Measurements from ENCODE around the gene TBPL2.
A peak's percentile ranks its signal among the peaks of the same experiment; 100 is the strongest.
"Not testable (repeated sequence)": the region's sequence is repeated elsewhere in the genome, so short reads cannot be mapped to it uniquely, and the experiment has no call there.

Gene TBPL2

GRCh38 chr14:55438066-55438683 lies 2.2 kb downstream of the TBPL2 start:
- DNase-seq, result no peak

- no peak for DNase-seq
Observed at GRCh38 chr14:55436931-55437330, 3.5 kb downstream of the TBPL2 start.

DNA sequence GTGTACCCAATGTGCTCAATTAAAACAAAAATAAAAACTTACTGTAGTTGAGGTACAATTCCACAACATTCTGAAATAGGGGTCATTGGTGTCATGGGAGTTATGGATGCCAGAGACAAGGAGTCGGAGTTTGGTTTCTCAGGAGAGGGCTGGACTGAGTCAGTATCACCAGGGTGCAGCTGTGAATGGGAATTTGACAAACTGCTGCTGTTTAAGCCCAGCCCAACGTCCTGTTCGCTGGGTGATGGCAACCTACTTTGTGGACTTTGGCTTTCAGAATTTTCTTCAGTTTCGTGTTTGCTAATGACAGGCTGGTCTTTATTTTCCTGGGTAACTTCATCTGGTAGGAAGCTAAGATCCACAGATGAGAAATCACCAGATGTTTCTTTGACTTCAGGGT lies 3.9 kb downstream of the TBPL2 start:
- no peak for DNase-seq

- no peak for DNase-seq
Observed at GRCh38 chr14:55434805-55435174, 5.6 kb downstream of the TBPL2 start.

DNA sequence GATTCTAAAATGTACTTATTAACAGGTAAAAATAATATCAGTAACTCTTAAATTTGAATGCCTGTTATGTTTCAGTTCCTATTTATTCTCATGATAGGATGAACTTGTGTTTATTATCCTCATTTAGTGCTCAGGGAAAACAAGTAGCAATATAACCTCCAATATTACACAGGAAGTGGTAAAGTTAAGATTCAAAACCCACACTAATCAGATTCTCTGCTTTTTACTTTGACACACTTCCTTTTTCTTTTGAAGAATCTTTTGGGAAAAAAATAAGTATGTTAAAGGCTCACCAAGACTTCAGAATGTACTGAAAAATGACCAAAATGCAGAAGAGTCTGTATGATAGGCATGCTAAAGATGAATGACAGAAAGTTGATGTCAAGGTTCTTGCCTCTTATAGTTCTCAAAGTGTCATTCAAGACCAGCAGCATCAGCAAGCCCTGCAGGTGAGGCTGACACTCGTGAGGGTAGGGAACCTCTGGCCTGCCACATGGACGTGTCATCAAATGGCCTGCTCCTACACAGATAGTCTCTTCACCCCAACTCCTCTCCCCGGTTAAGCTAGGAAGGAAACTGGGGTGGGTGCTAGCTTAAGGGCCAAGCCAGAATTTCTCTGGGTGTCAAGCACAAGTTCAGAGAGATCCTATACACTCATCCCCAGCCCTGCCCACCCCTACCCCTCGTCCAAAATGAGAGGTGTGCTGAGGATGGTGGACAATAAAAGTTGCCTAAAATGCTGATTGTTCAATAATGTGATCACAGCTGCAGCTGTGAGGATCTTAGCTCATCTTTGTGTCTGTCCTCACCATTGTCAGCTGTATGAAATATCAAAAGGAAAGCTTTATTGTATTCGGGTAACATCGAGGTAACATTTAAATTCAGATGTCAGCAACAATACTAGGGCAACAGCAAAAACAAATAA lies 6.3 kb downstream of the TBPL2 start:
- no peak for DNase-seq

DNA sequence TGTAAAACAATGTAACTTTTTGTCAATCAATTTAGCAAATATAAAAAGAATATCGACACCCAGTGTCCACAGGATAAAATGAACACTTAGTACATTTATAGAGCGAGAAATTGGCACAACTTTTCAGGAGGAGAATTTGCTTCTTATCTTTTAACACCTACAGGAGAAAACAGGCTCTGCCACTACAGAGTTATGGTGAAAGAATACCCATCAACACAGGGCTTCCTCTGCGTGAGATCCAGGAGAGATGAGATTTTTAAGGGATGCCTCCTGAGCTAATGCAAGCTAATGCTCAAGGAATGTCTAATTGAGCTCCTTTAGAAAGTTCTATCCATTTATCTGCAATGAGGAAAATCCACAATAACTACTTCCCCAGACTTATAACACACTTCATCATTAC lies 7.8 kb downstream of the TBPL2 start:
- no peak for DNase-seq

DNA sequence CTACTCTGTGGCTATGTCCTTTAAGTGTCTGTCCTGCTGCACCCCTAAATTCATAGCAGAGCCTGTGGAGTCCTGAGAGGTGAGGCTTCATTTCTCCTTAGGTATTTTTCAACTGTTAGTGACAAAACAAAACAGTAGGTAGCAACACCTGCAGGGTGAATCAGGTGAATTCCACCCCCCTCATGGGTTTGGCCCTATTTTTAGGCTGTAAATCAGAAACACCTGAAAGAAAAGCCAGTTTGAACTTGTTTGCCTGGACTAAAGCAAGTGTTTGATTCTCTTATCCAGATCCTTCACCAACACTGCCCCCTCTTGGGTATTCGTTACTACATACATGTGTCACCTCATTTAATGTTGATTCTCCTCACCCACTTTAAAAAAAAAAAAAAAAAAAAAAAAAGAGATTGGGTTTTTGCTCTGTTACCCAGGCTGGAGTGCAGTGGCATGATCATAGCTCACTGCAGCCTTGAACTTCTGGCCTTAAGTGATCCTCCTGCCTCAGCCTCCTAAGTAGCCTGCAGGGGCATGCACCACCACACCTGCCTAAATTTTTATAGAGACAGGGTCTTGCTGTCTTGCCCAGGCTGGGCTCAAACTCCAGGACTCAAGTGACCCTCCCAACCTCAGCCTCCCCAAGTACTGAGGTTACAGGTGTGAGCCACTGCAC lies 10.3 kb downstream of the TBPL2 start:
- peak; percentile 17 for DNase-seq

DNA sequence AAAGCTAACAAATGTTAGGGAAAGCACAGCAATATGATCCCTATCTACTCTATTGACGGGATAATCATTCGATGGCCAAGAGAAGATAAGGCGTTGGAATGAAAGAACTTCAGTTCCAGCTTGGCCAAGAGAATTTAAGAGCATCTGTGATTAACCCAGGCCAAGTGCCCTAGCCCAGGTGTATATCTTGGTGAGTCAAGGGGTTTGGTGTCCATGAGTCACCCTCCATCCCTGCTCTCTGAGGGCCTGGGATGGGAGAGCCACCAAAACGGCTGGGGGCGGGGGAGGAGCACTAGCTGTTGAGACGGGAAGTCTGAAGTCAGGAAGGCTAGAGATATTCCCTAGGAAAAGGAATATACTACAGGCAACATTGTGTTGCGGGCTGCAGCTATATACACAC lies 13.0 kb downstream of the TBPL2 start:
- DNase-seq, result no peak

DNA sequence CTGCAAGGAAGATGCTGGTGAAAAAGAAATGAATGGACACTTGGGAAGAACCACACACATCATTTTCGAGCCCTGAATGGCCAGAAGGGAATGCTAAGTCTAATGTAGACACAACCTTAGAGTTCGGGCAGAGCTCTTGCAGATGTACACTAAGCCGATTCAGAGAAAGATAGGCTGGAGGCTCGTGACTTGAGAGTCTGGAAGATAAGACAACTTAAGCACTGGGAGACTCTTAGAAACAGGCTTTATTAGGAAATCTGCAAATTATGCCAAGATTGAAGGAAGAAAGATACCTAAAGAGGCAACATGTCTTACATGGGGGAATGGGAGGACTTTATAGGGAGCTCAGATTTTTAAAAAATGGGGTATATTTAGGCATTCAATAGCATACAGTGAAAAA lies 13.5 kb downstream of the TBPL2 start:
- no peak for DNase-seq

- DNase-seq, result no peak
Observed at GRCh38 chr14:55425091-55425490, 15.3 kb downstream of the TBPL2 start.

DNA sequence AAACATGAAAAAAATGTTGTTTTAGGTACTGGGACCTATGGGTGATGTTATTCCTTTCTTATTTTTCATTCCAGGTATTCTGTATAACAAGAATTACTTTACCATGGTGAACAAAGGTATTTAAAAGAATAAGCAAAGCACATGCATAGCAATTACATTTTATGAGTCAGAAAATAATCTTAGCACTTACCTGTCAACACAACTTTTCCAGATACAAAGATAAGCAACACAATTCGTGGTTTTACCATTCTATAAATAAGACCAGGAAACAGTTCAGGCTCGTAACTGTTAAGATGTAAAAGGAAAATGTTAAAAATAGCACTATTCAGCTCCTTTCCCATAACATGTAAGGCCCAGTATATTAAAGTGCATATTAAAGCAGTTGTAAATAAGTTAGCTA lies 16.4 kb downstream of the TBPL2 start:
- no peak for DNase-seq

GRCh38 chr14:55422338-55422737 lies 18.1 kb downstream of the TBPL2 start:
- not testable (repeated sequence) for DNase-seq

- no peak for DNase-seq
Observed at GRCh38 chr14:55419663-55420062, 20.8 kb downstream of the TBPL2 start.

GRCh38 chr14:55418411-55418810 lies 22.0 kb downstream of the TBPL2 start:
- no peak for DNase-seq

- no peak for DNase-seq
Observed at GRCh38 chr14:55417955-55418354, 22.5 kb downstream of the TBPL2 start.

DNA sequence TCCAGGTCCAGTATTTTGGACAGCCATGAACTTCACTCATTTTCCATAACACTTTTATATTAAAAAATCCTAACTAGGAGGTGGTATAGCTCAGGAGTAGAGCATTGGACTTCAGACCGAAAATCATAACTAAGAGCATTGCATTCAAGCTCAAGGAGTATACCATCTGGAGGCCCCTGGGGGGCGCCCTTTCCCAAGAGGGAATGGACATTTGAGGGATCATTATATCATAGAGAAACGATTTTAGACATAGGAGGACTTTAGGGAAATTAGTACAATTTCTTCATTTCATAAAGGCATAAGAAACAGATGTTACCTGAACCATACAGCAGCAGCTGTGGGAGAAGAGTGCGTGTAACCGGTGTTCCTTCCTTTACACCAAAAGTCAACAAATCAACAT lies 23.6 kb downstream of the TBPL2 start:
- no peak for DNase-seq

GRCh38 chr14:55414551-55414950 lies 25.9 kb downstream of the TBPL2 start:
- DNase-seq, result no peak

DNA sequence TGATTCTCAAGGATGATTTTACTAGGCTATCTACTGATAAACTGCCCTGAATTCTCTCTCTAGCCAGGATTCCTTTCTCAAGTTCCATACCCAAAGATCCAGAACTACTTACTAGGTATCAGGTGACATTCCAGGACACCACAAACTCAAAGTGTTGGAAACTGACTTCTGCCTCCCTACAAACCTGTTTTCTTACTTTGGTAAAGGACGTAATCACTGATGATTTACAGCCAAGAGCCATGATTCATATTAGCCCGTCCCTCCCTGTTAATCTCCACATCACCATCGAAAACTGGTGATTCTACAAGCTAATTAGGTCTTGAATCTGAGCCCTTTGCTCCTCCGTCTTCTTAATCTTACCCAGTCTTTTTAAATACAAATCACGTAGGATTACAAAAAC lies 27.7 kb downstream of the TBPL2 start:
- DNase-seq, result no peak

- DNase-seq, result peak; percentile 20
Observed at GRCh38 chr14:55411426-55412389, 28.7 kb downstream of the TBPL2 start, which contains the start of gene ATG14. Gene ATG14, minus strand, starts transcription at chr14:55411830. Its CDS starts 8 bp downstream, at chr14:55411822.

- no peak for DNase-seq
Observed at GRCh38 chr14:55410876-55411275, 29.5 kb downstream of the TBPL2 start.

- no peak for DNase-seq
Observed at GRCh38 chr14:55404173-55404854, 36.1 kb downstream of the TBPL2 start.

DNA sequence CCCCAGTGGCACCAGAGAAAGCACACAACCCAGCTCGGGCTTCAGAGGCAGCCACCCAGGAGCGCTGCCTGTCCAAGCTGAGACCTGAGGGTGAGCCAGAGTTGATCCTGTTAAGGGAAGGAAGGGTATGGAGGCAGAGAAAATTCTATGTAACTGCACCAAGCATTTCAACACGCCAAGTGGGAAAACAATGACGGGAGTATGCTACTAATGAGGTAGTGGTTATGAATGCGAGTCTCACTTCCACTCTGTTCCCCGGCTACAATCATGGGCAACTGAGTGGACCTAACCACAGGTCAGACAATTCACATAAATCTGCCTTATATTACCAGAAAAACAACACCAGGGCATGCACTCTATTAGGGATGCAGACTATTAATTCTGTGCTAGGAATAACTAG lies 38.7 kb downstream of the TBPL2 start:
- DNase-seq, result no peak
